GM21619 (cell line): Measurements from ENCODE around the gene MOB1A.
"Not testable (repeated sequence)": the region's sequence is repeated elsewhere in the genome, so short reads cannot be mapped to it uniquely, and the experiment has no call there.

ENCODE experiments used
- ATAC-seq: cut with Tn5 transposase; IDR thresholded peaks from one replicate; pipeline ENCODE4 v1.9.1; 2021; ENCODE audit not compliant: unreplicated experiment

MOB1A gene

DNA sequence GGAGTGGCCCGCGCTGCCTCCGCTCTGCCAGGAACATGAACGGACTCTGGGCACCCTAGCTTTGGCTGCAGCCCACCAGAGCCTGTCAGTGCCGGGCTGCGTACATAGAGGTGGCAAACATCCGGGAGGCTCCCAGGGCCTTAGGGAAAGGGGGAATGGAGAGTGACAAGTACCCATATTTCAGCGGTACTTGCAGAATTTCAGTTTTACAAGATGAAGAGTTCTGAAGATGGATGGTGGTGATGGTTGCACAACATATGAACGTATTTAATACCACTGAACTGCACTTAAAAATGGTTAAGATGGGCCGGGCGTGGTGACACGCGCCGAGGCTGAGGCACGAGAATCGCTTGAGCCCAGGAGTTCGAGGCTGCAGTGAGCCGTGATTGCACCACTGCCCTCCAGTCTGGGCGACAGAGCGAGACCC, 20.6 kb upstream of the MOB1A start:
- no peak for ATAC-seq

DNA sequence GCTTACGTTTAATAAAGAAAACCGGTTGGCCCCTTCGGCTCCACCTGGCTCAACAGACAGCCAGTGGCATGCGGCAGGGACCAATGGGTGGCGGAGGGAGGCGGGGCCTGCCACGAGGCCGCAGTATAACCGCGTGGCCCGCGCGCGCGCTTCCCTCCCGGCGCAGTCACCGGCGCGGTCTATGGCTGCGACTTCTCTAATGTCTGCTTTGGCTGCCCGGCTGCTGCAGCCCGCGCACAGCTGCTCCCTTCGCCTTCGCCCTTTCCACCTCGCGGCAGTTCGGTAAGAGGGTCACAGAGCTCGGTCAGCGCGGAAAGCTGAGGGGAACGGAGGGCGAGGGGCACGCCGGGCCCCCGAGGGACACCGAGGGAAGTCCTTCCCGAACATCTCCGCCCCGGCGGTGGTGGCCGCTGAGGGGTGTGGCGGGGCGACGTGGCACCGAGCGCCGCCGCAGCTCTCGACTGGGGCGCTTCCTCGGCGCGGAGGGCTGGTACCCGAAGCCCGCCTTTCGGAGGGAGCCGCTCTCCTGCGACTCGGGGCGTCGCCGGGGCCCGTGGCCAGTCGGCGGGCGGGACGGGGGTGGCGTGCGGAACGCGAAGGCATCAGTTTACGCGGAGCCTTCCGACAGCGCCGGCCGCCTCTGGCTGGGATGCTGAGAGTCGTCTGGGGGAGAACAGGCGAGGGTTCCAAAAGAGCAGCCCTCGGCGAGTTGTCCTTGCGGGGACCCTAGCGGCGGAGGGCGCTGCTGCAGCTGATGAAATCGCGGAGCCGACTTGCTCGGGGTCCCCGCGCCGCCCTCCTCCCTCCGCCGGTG, 20.0 kb upstream of the MOB1A start, which contains the start of gene MTHFD2:
Gene MTHFD2, plus strand, starts transcription at position 155 of the 814 bp plus-strand sequence. Its CDS starts 27 bp downstream, at position 182.
- ATAC-seq: peak; percentile 83

DNA sequence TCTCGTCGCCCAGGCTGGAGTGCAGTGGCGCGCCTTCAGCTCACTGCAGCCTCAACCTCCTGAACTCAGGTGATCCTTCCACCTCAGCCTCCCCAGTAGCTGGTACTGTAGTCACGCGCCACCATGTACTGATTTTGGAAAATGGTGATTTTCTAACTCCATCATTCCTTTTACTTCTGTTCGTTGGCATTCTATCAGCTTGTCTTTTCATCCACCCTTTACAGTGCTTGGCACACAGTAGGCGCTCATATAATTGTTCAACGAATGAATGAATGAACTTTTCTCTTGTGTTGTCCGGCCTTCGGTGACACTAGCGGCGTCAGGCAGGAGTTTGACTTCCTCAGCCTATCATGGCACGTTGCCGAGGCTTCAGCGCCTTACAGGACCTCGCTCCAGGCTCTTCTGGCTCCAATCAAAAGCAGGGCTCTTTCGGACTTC, 19.4 kb upstream of the MOB1A start:
- no peak for ATAC-seq

DNA sequence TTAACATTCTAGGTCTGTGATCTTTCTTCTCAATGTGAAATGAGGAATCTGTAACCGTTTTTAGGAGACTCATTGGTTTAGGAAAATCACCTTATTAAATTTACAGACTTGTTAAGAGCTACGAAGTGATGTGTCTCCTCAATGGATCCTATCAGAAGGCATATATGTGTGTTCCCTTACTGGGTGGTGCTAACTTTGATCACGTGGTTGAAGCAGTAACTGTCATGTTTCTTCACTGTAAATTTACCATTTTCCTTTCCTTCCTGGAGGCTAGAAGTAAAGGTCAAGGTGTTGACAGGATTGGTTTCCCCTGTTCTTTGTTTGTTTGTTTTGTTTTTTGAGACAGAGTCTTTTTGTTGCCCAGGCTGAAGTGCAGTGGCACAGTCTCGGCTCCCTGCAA, 18.4 kb upstream of the MOB1A start:
- no peak for ATAC-seq

DNA sequence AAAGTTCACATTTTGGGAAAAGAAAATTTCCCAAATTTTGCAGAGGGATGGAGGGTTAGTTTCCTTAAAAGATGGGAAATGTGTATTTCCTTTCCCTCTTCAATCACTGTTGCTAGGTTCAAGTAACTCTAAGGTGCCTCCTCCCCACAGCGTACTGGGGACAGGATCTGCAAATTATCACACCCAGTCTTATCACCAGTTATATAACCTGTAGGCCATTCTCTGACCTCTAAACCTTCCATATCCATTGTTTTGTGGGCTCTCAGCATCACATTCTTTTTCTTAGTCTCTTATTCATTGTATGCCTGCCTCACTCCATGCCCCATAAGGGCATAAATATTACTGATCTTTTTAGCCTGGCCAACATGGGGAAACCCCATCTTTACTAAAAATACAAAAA, 16.1 kb upstream of the MOB1A start:
- no peak for ATAC-seq

DNA sequence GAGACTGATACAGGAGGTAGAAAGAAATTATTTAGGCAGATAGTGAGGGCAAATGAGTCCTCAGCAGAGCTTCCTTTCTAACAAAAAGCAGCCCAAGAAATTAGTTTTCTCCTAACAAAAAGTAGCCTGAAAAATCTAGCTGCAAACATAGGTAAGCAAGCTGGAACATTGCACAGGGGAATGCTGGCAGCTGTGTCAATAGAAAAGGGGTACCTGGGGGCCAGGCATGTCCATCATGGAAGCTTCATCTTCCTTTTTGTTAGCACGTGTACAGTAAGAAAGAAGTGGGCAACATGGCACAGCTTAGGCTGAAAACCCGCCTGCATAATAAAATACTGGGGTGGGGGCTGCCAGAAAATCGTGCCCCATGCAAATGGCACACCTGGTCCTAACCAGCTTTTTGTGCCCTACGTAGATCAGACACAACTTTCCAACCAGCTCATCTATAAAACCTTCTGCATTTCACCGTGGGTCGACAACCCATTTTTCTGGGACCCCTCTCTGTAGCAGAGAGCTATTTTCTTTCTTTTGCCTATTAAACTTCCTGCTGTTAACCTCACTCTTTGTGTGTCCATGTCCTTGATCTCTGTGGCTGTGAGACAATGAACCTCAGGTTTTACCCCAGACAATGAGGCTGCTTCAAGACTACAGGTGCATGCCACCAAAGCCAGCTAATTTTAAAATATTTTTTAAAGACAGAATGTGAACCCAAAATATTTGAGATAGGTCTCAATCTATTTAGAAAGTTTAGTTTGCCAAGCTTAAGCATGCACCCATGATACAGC, 13.1 kb upstream of the MOB1A start:
- ATAC-seq: no peak

DNA sequence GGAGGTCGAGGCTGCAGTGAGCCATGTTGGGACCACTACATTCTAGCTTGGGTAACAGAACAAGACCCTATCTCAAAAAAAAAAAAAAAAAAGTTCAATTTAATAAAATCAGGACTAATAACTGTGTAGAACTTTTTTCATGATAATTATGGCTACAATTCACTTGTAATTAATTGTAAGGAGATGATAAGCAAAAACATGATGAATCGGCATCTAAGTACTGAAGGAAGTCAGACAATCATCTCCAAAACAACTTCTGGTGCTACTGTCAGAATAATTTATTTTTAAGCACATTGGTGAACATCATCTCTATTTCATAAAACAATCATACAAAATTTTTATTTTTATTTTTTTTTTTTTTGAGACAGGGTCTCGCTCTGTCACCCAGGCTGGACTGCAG, 10.0 kb upstream of the MOB1A start:
- no peak for ATAC-seq

DNA sequence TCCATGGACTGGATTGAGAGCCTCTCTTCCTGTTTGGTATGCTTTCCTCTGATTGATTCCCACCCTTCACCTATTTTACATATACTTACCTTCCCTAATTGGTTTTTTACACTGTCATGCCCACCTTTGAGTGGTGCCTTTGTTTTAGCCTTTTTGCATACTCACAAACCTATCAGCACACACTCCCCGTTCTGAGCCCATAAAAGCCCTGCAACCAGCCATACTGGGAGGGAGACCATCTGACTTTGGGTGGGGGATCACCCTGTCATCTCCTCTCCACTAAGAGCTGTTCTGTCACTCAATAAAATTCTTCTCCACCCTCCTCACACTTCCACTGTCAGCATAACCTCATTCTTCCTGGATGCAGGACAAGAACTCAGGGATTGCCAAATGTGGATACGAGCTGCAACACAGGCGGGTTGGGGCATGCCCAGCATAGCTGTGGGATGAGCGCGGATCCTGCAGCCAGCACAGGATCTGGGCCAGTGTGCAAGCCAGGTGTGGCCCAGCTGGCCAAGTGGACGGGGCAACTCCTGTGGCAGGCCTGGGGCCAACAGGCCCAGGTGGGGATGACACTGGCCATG, 9.4 kb upstream of the MOB1A start:
- no peak for ATAC-seq

DNA sequence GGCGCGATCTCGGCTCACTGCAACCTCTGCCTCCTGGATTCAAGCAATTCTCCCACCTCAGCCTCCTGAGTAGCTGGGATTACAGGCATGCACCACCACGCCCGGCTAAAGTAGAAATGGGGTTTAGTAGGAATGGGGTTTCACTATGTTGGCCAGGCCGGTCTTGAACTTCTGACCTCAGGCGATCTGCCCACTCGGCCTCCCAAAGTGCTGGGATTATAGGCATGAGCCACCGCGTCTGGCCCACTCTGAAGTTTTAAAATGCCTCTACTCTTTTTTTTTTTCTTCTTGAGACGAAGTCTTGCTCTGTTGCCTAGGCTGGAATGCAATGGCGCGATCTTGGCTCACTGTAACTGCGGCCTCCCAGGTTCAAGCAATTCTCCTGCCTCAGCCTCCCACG, 8.0 kb upstream of the MOB1A start:
- not testable (repeated sequence) for ATAC-seq

DNA sequence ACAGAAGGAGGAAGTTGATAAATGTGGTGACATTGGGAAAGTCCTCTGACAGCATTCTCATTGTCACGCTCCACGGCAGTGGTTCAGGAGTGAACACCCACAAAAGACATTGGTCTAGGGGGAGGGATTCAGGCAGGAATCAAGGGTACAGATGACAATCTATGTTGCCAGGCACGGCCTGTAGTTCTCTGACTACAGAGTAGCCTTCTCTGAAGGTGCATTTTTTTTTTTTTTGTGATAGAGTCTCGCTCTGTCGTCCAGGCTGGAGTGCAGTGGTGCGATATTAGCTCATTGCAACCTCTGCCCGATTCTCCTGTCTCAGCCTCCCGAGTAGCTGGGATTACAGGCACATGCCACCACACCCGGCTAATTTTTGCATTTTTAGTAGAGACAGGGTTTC, 7.4 kb upstream of the MOB1A start:
- ATAC-seq: peak; percentile 59

DNA sequence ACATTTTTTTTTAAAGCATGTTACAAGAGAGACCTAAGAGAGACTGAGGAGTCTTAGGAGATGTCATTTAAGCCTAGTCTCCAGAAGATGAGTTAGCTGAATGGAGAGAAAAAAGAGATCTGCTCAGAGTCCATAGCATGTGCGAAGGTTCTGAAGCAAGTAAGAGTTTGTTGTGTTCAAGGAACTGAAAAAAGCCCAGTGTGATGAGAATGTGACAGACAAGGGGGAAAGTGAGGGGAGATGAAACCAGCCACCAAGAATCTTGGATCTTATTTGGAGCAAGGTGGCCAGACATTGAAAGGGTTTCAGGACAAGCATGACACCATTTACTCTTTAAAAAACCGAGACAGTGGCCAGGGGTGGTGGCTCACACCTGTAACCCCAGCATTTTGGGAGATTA, 5.2 kb upstream of the MOB1A start:
- no peak for ATAC-seq

DNA sequence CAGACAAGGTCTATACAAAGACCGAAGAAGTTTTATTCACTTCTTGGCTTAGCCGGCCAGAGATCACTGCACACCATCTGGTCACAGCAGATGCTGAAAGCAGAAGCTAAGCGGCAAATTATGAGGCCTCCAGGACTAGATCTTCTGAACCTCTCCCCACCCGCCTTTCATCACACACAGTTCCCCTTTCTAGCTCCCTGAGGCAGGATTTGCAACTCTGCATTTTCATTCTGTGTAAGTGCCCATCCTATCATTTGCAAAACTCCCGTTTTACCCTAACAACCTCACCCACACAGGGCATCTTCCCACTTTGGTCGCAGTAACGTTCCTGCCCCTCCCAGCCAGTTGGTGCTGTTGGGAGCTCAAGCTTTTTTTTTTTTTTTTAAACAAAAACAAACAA, 3.1 kb upstream of the MOB1A start:
- no peak for ATAC-seq

DNA sequence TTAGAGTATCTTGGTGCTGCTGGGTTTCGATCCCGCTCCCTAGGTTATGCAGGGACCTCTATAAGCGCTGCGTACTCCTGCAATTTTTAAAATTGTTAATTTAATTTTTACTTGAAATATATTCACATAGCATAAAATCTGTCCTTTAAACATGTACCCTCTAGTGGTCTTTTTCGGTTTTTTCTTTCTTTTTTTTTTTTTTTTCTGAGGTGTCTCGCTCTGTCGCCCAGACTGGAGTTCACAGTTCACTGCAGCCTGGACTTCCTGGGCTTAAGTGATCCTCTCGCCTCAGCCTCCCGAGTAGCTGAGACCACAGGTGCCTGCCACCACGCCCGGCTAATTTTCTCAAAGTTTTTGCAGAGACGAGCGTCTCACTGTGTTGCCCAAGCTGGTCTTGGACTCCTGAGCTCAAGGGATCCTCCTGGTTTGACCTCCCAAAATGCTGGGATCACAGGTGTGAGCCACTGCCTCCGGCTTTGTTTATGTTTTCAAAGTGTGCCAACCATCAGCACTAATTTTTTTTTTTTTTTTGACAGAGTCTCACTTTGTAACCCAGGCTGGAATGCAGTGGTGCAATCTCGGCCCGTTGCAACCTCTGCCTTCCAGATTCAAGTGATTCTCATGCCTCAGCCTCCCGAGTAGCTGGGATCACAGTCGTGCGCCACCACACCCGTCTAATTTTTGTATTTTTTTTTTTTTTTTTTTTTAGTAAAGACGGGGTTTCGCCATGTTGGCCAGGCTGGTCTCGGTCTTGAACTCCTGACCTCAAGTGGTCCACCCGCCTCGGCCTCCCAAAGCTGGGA, 585 bp upstream of the MOB1A start:
- peak; percentile 9 for ATAC-seq

DNA sequence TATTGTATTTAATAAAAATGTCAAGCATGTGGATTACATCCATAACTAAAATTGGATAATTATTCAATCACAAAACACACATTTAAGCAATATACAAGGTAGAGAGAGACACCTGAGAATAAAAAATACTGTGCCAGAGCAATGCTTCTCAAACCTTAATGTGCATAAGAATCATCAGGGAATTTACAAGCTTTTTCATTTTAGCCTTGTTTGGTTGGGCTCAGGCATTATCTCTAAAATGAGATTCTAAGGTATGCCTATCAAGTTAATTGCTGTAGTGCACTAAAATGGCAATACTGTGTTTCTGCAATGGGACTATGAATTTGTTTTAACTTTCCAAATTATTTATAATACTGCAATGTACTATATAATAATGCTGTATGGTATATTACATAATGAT, 983 bp downstream of the MOB1A start:
- no peak for ATAC-seq

DNA sequence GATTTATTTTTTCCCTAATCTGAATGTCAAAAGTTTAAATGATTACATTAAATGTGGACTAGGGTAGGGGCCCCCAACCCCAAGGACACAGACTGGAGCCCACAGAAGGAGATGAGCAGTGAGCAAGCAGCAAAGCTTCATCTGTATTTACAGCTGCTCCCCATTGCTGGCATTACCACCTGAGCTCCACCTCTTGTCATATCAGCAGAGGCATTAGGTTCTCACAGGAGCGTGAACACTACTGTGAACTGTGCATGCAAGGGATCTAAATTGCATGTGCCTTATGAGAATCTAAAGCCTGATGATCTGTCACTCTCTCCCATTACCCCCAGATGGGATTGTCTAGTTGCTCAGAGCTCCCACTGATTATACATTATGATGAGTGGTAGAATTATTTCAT, 3.8 kb downstream of the MOB1A start:
- no peak for ATAC-seq

DNA sequence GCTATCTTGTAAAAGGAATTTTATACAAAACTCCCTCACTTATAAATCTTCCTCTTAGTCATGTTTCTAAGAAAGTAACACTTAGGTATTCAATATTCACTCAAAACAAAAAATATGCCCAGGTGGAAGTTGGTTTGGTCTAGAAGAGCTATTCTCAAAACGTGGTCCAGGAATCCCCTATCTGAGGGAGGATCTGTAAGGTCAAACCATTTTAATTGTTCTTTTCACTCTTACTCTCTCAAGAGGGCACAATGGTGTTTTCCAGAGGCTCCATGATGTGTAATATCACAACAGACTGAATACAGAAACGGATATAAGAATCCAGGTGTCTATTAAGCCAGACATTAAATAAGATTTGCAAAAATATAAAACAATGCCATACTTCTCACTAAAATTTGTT, 9.9 kb downstream of the MOB1A start:
- no peak for ATAC-seq

DNA sequence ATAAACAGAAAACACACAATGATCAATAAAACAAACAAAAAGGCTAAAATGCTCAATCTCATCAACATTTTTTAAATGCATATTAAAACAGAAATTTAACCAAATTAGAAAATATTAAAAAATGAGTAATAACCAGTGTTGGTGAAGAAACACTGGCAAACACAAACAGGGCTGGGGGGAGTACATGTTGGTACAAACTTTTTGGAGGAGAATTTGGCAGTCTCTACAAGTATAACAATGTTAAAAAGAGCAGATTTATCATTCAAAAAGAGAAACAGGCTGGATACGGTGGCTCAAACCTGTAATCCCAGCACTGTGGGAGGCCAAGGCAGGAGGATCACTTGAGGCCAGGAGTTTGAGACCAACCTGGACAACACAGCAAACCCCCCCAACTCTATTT, 13.9 kb downstream of the MOB1A start:
- ATAC-seq: no peak

DNA sequence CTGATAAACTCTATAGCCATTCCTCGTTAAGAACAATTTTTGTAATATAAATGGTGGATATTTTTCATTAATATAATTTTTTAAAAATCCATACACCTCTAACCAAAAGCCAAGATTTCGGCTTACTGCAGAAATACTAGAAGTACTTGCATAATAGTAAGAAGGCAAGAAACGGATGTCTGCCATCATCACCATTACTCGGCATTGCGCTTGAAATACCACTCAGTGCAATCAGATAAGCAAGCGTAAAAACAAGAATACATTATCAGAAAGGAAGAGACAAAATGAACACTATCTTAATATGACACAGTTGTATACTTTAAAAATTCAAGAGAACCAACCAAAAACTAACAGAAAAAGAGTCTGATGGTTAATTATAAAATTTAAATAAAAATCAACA, 15.7 kb downstream of the MOB1A start:
- no peak for ATAC-seq

DNA sequence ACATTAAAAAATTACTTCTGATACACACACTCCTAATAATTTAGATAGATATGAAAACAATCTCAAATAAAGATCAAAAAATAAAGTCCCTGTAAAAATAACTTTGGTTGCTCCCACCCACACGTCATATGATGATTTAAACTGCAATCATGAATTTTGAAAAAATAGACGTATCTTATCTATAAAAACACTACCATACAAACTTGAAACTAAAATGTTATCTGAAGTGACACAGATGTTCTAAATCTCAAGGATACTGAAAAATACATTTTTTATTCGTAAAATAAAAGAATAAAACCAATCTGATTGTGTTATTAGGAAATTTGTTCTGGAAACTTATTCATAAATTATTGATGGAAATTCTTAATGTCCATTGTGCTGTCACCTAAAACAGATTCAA, 22.8 kb downstream of the MOB1A start:
- ATAC-seq: no peak

DNA sequence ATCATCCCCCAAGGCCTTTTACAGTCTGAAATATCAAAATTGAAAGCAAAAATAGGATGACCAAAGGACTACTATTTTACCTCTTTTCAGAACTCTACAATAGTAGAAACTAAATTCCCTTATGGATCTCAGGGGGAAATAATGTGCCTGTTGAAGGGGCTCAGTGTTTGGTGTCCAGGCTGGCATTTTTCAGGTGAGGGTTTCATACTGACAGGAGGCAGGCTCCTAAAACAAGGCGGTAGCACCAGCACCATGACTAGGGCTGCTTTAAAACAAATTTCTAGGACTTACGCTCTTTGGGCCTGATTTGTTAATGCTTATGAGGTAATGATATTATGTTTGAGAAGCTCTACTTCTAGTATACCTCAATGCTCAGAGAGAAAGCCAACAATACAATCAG, 25.7 kb downstream of the MOB1A start:
- ATAC-seq: no peak
